Measurements from ENCODE around the gene DOCK4.

GRCh38 chr7:112063974-112064373, 142.2 kb downstream of the DOCK4 start:
- no peak for TF ChIP-seq EZH2phosphoT487 (IDR thresholded peaks at IDR 0.05; ENCODE audit: insufficient read depth, low read depth)
- no peak for TF ChIP-seq EZH2 (IDR thresholded peaks at IDR 0.05; ENCODE audit: insufficient read depth, poor library complexity, severe bottlenecking)
